HG03575 (cell line): ENCODE results near the gene PXDN.
"Not testable (repeated sequence)": the region's sequence is repeated elsewhere in the genome, so short reads cannot be mapped to it uniquely, and the experiment has no call there.

Source experiments
- ATAC-seq: cut with Tn5 transposase; IDR thresholded peaks from one replicate; pipeline ENCODE4 v1.9.1; 2021; ENCODE audit not compliant: unreplicated experiment, insufficient number of reproducible peaks, low FRiP score; ENCODE audit errors: extremely low read depth

PXDN gene

DNA sequence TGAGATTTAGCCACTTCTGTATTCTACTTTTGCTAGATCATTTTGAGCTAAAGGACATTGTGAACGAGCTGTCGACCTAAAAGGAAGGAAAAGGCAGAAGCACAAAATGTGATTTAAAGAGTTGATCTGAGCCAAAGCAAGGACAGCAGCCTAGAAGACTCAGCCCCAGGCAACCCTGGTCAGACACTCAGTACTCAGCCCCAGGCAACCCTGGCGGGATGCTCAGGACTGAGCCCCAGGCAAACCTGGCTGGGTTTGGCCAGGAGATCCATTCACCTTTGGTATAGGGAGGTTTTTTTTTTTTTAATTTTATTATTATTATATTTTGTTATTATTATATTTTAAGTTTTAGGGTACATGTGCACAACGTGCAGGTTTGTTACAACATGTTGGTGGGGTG, 34.3 kb upstream of the PXDN start:
- no peak for ATAC-seq

GRCh38 chr2:1777781-1778180, 33.5 kb upstream of the PXDN start:
- no peak for ATAC-seq

GRCh38 chr2:1777156-1777555, 32.8 kb upstream of the PXDN start:
- no peak for ATAC-seq

DNA sequence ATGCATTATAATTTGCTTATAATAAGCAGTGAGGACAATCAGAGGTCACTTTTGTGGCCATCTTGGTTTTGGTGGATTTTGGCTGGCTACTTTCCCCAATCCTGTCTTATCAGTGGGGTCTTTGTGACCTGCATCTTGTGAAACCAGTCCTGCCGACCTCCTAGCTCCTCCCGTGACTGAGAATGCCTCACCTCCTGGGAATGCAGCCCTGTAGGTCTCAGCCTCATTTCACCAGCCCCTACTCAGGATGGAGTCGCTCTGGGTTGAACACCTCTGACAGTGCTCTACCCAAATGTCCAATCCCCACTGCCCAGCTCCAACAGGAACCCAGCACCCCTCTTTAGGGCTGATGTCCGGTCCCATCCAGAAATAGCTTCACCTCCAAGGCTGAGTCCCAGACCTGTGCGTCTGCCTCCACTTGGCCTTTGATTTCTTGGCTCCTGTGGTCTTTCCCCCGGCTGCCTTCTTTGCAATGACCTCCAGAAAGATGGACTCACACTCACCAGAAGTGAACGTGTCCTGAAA, 31.3 kb upstream of the PXDN start:
- no peak for ATAC-seq

DNA sequence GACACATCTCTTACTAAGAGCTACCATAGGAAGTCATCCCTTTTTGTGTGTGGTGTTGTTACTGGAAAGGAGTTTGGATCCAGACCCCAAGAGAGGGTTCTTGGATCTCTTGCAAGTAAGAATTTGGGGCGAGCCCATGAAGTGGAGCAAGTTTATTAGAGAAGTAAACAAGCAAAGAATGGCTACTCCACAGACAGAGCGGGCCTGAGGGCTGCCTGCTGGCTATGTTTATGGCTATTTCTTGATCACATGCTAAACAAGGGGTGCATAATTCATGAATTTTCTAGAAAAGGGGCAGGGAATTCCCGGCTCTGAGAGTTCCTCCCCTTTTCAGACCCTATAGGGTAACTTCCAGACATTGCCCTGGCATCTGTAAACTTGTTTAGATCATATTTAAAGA, 30.6 kb upstream of the PXDN start:
- ATAC-seq, result no peak

DNA sequence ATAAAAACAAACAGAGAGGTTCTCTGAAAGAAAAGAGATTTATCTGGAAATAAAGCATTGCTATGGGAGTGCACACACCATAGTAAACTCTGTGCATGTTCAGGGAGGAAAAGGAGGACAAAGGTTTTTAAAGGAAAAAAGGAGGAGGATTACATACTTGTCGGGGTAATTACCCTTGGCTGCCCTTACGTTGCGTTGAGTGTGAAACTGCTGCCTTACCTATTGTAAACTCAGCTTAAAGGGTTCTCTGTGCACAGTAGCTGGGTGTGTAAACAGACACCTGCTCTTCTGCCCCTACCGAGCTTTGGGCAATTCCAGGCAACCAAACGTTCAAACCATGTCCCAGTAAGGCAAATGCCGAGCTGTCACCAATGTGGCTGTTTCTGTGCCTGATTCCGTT, 29.6 kb upstream of the PXDN start:
- ATAC-seq, result no peak

GRCh38 chr2:1772471-1773267, 28.4 kb upstream of the PXDN start:
- no peak for ATAC-seq

GRCh38 chr2:1771626-1772280, 27.4 kb upstream of the PXDN start:
- ATAC-seq, result no peak

GRCh38 chr2:1770566-1771380, 26.5 kb upstream of the PXDN start:
- no peak for ATAC-seq

- ATAC-seq, result no peak
Measured at GRCh38 chr2:1769703-1770422, 25.5 kb upstream of the PXDN start.

DNA sequence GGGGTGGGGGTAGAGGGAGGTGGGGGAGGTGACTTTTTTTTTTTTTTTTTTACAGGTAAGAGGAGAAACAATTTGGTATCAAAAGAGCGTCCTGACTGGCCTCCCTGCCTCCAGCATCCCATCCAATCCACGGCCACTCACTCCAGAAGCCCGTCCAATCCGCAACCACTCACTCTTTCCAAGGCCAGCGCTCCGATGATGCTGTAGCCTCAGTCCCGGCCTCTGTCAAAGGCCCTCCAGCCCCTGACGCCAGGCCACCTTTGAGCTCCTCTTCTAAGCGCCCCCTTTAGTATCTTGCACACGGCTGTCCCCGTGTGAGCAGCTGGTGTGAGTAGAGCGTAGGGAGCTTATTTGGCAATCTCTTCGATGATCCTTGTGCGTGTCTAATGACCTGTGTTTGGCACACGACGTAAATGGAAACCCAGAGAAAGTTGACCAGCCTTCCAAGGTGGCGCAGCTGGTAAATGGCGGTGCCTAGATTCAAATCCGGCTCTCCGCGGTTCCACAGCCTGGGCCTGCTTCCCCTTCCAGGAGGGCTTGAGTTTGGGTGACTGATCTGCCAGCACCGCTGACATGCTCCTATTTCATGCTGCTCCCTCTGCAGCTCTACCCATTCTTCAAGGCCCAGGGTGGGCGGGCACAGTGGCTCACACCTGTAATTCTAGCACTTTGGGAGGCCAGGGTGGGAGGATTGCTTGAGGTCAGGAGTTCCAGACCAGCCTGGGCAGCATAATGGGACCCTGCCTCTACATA, 23.8 kb upstream of the PXDN start:
- ATAC-seq, result no peak

DNA sequence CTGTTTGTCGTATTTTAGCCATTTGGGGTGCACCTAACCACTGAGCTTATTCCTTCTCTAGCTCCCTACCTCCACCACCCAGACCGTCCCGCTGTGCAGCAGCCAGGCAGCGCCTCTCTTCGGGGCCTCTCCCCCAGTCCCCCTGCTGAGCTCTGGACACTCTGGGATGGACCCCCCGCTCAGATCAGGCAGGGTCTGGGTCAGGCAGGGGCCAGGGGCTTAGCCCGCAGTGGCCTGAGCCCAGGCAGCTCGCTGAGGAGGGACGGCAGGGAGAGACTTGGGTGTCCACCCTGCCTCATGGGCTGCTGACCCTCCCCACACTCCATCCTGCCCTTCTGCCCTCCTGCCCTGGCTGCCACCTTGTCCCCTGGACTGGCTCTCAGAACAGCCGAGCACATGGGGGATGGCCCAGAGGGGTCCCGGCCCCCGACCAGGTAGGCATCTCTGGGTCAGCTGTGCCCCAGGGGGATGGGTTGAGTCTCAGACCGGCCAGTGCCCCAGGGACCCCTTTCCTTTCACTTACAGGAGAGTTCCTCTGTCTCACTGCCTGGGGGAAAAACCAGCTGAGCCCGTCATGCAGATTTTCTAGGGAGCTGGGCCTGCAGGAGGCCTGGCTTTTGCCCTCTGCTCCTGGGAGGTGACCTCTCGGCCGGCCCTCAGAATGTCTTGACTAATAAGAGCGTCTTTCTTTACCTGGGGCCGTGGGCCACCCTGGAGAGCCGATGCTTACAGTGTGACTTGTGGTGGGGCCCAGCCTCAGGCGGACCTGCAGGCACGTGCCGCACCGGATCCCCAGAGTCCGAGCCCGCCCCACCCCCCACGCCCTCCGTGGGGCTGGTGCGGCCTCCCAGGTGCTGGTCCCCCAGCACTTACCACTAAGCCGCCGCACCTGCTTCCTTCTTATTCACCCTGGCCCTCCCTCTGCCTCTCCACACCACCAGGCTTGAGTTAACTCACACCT, 22.8 kb upstream of the PXDN start:
- ATAC-seq, result no peak

- ATAC-seq, result no peak
Measured at GRCh38 chr2:1766425-1766824, 22.1 kb upstream of the PXDN start.

DNA sequence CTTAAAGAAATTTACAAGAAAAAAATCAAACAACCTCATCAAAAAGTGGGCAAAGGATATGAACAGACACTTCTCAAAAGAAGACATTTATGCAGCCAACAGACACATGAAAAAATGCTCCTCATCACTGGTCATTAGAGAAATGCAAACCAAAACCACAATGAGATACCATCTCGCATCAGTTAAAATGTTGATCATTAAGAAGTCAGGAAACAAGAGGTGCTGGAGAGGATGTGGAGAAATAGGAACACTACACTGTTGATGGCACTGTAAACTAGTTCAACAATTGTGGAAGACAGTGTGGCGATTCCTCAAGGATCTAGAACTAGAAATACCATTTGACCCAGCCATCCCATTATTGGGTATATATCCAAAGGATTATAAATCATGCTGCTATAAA, 20.9 kb upstream of the PXDN start:
- not testable (repeated sequence) for ATAC-seq

DNA sequence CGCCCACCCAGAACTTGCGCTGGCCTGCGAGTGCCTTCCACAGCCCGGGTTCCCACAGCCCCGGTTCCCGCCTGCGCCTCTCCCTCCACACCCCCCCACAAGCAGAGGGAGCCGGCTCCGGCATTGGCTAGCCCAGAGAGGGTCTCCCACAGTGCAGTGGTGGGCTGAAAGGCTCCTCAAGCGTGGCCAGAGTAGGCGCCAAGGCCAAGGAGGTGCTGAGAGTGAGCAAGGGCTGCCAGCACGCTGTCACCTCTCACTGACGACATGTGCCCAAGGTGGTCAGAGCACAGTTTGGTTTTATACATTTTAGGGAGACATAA, 15.3 kb upstream of the PXDN start:
- no peak for ATAC-seq

DNA sequence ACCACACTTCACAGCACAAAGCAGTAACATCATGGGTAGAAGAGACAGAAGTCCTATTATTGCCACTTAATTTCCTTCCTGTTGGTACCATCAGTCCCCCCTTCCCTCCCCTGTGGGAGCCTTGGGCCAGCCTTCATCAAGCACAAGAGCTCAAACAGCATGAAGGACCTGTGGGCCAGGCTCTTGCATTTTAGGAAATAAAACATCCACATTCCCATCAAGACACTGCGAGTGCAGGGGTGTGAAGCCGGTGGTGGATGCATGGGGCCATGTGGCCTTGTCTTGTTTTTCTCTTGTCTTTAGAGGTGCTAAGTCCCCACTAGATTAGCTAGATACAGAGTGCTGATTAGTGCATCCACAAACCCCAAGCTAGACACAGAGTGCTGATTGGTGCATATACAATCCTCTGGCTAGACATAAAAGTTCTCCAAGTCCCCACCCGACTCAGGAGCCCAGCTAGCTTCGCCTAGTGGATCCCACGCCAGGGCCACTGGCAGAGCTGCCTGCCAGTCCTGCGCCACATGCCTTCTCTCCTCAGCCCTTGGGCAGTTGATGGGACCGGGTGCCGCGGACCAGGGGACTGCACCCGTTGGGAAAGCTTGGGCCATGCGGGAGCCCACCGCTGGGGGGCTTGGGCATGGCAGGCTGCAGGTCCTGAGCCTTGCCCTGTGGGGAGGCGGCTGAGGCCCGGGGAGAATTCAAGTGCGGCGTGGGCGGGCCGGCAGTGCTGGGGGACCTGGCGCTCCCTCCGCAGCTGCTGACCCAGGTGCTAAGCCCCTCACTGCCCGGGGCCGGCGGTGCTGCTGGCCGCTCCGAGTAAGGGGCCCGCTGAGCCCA, 14.7 kb upstream of the PXDN start:
- ATAC-seq, result no peak

DNA sequence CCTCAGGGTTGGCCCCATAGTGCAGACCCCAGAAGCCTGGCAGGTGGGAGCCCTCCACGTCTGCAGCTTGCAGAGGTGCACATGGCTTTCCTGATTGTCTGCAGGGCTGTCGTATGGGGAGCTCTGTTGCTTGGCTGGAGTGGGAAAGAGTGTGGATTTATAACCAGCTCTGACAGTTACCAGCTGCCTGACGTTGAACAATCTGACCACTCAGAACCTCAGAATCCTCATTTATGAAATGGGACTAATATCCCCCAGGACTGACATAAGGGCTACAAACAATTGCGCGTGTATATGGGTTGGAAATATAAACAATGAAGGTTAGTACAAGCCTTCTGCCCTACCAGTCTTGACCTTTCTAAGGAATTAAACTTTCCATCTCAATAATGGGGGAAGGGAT, 13.9 kb upstream of the PXDN start:
- ATAC-seq, result no peak
